Choroid plexus epithelial cell (primary cell): Measurements from ENCODE around the gene NKTR.

Experiments
- DNase-seq: peaks from one replicate; pipeline ENCODE4 v3.0.0-alpha.2; 2010; ENCODE audit warnings: low read depth
- H3K4me3 ChIP-seq: 2 replicates; pipeline ENCODE4 v1.5.1; 2011; ENCODE audit warnings: low read depth, mild to moderate bottlenecking, control low read depth, low read length, moderate library complexity
- CTCF ChIP-seq: conservative IDR thresholded peaks from 2 replicates; pipeline ENCODE4 v1.5.1; 2011; ENCODE audit warnings: low read depth, mild to moderate bottlenecking, control low read depth, inconsistent platforms, low read length, moderate library complexity

Gene NKTR

DNA sequence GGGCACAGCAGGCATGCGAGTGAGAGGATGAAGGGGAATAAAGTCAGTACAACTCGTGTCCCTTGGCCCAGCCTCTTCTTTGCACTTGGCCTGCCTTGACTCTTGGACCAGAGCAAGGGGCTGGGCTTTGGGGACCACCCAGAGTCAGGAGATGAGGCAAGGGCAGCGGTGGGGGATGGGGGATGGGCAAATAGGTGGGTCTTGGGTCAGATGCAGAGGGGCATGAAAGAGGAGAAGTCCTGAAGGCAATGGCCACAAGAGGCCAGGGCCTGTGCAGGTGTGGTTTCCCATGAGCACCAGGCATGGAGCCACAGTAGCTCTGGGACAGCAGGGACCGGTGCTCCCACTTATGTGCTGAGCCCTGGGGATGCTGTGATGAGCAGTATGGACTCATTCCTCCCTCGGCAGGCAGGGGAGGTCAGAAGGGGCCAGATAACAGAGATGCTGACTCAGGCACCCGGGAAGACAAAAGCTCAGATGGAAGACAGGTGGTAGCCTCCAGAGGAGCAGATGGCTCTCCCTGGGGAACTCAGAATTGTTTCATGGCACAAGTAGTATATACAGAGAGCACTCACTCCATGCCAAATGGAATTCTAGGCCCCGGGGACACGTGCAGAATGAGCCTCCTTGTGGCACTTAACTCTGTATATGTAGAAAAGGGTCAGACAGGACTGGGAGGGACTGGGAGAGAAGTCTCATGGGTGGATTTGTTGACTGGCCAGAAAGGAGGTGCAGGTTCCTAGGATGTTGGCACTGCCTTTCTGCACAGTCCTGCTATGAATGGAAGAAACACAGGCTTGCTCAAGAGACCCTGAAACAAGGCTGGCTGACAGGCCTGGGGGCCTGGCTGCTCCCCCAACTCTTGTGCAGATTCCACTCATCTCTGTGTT, 67.3 kb downstream of the NKTR start:
- no peak for TF ChIP-seq CTCF
- no peak for DNase-seq
- no peak overlapping the region for H3K4me3 ChIP-seq

DNA sequence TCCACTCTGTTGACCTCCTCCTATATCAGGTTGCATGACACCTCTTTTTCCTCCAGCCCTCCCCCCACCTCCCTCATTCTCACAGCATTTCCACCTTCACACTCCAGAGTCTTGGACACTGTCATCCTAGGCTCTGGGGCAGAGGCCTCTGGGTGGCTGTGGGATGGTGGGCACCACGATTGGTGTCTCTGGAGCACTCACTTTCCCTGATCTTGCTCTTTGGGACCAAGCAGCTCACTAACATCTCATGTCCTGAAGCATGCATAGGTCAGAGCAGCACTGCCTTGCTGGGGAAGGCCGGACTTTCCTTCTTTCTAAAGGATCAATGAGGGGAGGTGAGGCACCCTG, 67.9 kb downstream of the NKTR start:
- no peak for TF ChIP-seq CTCF
- H3K4me3 ChIP-seq = no peak overlapping the region
- DNase-seq = no peak

GRCh38 chr3:42668793-42669217, 68.3 kb downstream of the NKTR start:
- no peak overlapping the region for H3K4me3 ChIP-seq
- no peak for TF ChIP-seq CTCF
- no peak for DNase-seq

DNA sequence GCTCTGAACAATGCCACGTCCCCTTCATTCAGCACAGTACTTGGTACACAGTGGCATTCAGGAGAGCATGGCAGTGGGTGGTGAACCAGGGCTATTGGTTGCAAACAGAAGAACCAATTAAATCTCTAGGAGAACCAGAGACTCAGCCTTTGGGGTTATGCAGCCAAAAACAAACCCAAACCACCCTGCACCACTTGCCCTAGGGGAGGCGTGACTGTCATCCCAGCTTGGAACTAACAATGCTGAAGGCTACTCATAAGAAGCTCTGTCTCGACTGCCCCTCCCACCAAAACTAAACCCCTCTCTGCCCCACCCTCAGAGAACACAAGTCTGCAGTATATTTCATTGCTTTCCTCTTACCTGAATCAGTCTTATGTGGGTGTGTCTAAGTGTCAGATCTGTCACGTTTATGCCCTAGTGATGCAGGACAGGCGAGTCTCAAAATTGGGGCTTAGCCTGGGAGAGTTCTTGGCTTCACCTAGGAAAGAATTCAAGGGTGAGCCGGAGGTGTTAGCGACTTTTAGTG, 69.6 kb downstream of the NKTR start:
- no peak for DNase-seq
- no peak for TF ChIP-seq CTCF
- H3K4me3 ChIP-seq = no peak overlapping the region

GRCh38 chr3:42670670-42671069, 70.2 kb downstream of the NKTR start:
- no peak for DNase-seq
- H3K4me3 ChIP-seq = no peak overlapping the region
- TF ChIP-seq CTCF = no peak

DNA sequence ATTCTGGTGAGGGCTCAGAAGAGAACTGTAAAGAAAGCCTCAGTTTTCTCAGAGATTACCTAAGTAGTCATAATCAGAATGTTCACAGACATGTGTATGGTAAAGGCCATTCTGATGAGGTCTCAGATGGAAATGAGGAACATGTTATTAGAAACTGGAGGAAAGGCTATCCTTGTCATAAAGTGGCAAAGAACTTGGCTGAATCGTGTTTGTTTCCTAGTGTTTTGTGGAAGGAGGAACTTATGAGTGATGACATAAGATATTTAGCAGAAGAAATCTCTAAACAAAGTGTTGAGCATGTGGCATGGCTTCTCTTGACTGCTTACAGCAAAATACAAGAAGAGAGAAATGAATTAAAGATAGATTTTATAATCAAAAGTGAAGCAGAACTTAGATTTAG, 72.0 kb downstream of the NKTR start:
- no peak overlapping the region for H3K4me3 ChIP-seq
- no peak for TF ChIP-seq CTCF
- DNase-seq = no peak

DNA sequence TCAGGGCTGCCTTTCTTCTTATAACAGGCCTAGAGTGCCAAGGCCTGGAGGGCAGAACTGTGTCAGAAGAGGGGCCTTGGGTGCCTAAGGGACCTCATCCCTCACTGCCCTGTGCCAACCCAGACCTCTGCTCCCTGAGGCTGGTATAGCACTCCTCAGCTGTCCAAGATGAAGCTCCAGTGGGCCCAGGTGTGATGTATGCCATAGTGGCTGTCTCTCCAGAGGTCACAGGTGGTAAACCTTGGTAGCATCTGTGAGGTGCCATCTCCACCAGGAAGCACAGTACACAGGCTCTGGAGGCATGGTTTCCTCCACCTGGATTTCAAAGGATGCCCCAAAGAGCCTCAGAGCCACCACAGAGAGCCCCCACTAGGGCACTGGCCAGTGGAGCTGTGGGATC, 72.6 kb downstream of the NKTR start:
- no peak overlapping the region for H3K4me3 ChIP-seq
- no peak for DNase-seq
- no peak for TF ChIP-seq CTCF
